Measurements from ENCODE around the gene LY6G5C.

LY6G5C gene

DNA sequence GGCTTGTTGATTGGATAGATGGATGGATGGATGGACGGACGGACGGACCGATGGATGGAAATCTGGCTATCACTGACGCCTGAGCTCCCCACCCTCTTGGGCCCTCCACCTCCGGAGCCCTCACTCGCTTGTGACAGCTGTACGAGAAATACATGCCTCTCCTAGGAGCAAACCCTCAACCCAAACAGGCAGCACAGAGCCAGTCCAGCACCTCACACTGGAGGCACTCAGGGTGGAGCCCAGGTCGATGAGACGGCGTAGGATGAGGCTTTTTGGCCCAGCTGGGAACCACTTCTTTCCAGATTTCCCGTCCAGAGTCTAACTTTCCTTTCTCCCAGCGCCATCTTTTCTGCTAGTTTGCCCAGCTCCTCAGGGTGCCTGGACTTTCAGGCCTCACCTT lies 2.7 kb upstream of the LY6G5C start:
- TF ChIP-seq, protein P1, sequence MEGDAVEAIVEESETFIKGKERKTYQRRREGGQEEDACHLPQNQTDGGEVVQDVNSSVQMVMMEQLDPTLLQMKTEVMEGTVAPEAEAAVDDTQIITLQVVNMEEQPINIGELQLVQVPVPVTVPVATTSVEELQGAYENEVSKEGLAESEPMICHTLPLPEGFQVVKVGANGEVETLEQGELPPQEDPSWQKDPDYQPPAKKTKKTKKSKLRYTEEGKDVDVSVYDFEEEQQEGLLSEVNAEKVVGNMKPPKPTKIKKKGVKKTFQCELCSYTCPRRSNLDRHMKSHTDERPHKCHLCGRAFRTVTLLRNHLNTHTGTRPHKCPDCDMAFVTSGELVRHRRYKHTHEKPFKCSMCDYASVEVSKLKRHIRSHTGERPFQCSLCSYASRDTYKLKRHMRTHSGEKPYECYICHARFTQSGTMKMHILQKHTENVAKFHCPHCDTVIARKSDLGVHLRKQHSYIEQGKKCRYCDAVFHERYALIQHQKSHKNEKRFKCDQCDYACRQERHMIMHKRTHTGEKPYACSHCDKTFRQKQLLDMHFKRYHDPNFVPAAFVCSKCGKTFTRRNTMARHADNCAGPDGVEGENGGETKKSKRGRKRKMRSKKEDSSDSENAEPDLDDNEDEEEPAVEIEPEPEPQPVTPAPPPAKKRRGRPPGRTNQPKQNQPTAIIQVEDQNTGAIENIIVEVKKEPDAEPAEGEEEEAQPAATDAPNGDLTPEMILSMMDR (IDR thresholded peaks at IDR 0.05), result no peak

DNA sequence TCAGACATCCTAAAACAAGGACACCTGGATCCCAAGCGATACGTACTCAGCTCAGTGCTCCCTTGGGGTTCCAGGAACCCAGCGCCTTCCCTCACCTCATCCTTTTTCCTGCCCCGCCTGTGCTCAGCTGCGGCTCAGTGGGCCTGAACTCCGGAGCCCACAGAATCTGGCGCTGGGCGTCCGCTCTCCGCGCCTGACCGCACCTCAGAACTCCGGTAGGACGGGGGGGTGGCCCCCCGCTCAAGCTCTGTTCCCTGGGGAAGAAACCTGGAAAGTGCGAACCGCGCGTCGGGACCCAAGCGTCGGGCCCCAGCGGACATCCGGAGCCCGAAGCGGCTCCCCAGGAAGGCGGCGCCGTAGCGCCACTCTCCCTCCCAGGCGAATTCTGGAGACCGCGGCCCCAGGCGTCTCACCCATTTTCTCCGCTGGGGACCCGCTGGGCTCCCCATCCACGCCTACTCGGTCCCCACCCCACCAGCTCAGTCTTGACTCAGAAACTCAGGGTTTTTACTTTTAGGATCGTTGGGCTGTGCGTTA lies 336 bp upstream of the LY6G5C start:
- TF ChIP-seq, protein P1 (IDR thresholded peaks at IDR 0.05), result no peak

DNA sequence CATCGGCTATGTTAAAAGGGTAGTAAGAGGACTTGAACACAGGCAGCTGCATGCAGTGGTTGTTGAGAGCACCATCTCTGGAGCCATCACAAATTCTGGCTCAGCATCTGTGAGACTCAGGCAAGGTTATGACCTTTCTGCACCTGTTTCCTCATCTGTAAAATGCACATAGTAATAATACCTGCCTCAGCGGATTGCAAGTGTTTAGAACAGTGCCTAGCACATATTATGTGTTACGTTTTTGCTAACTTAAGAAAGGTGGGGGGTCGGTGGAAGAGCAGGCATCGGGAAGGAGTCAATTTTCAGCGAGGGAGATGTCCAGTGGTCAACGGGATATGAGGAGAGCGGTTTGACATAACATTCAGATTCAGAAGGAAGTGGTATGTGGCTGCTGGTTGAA lies 2.9 kb downstream of the LY6G5C start:
- TF ChIP-seq, protein P1 (IDR thresholded peaks at IDR 0.05), result no peak

DNA sequence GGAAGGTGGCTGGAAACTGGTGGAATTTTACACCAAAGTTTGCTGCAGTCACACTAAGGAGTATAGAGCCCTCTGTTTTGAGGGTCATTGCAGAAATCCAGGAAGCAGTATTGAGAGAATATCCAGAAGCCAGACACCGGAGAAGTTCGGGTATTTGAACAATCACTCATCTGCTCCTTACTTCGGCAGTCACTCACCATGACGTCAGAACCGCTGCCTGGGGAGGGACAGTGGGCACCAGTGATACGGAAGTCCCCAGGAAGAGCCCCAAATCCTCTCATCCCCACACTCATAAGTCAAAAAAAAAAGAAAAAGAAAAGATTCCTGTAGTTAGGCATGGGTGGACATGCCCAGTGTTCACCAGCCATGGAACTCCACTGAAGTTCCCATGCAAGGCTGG lies 4.0 kb downstream of the LY6G5C start:
- TF ChIP-seq, protein P1 (IDR thresholded peaks at IDR 0.05), result no peak

DNA sequence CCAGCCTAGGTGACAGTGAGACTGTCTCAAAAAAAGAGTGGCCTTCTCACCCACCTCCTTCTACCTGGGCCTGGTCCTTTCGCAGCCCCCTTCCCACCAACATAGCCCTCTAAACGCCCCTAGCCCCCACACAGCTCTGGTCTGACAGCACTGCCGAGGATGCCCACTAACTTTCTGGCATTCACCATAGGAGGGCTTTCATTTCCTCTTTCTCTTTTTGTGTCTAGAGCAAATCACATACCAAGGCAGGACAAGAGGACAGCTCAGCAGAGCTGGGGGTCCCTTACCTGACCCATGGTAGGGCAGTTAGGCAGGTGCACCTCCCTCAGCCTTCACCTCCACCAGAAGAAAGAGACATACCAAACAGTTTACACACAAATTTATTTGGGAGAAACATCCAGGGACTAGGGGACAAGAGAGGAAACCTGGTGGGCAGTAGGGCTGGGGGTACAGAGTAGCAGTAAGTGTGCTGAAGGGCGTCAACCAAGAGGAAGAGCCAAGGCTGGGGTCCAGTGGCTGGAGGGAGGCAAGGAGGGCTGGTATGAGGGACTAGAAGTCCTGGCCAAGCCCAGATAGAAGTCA lies 4.5 kb downstream of the LY6G5C start:
- TF ChIP-seq, protein P1 (IDR thresholded peaks at IDR 0.05), result no peak

DNA sequence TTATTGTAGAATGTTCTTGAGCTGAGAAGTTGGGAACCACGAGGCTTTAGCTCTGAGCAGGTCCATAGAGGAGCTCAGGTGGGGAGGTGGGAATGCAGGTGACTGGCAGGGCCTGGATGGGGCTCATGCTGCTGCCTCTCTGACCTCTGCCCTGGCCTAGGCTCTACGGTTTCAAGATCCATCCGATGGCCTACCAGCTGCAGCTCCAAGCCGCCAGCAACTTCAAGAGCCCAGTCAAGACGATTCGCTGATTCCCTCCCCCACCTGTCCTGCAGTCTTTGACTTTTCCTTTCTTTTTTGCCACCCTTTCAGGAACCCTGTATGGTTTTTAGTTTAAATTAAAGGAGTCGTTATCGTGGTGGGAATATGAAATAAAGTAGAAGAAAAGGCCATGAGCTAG lies 11.2 kb downstream of the LY6G5C start, which contains the start of gene LY6G5B:
Gene LY6G5B (plus strand): TSS at position 301 of the 400 bp plus-strand sequence. CDS start 975 bp downstream, outside the sequence.
- TF ChIP-seq, protein P1 (IDR thresholded peaks at IDR 0.05), result no peak

DNA sequence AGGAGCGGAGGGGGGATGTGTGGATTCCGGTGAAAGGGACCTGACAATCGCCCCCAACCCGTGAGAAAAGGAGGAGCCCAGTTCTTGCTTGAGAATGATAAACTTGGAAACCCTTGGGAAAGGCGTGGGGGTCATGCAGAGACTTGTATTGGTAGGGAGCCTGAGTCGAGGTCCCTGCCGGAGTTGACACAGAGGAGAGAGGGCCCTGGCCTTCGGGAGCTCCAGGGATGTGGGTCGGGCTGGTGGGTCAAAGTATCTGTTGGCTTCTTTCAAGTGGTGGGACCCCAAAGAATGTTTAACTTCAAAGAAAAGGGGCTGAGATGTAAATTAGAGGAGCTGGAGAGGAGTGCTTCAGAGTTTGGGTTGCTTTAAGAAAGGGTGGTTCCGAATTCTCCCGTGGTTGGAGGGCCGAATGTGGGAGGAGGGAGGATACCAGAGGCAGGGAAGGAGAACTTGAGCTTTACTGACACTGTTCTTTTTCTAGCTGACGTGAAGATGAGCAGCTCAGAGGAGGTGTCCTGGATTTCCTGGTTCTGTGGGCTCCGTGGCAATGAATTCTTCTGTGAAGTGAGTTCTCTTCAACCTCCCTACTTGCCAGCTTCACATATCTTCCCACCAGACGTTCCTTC lies 14.4 kb downstream of the LY6G5C start:
- TF ChIP-seq, protein P1 (IDR thresholded peaks at IDR 0.05), result no peak
